GM19372 (cell line): ENCODE measurements around the gene CCL23.

ENCODE experiments used
- ATAC-seq: cut with Tn5 transposase; IDR thresholded peaks from one replicate; pipeline ENCODE4 v1.9.1; 2021; ENCODE audit warnings: mild to moderate bottlenecking, low read depth, moderate library complexity; ENCODE audit not compliant: unreplicated experiment

The CCL23 gene

GRCh38 chr17:35972945-35973332, 44.8 kb downstream of the CCL23 start:
- no peak for ATAC-seq

GRCh38 chr17:35972535-35972934, 45.2 kb downstream of the CCL23 start:
- ATAC-seq: no peak

GRCh38 chr17:35972066-35972465, 45.7 kb downstream of the CCL23 start:
- ATAC-seq: no peak

GRCh38 chr17:35969558-35970380, 48.0 kb downstream of the CCL23 start:
- ATAC-seq: no peak

- no peak for ATAC-seq
Measured at GRCh38 chr17:35968520-35969054, 49.2 kb downstream of the CCL23 start.

- no peak for ATAC-seq
Measured at GRCh38 chr17:35965272-35965671, 52.5 kb downstream of the CCL23 start.

- no peak for ATAC-seq
Measured at GRCh38 chr17:35963663-35964062, 54.1 kb downstream of the CCL23 start.
